HEK293 (cell line): ENCODE results near the gene ZER1.
A peak's percentile ranks its signal among the peaks of the same experiment; 100 is the strongest.

Experiments
- CTCF ChIA-PET: fragments of 350-600 bp; formaldehyde crosslinking; extraction: SDS; loops from one replicate; lab custom pipeline; 2021; ENCODE audit warnings: antibody characterized with exemption; lab: Yijun Ruan, JAX
- POLR2A ChIA-PET: fragments of 300-600 bp; formaldehyde crosslinking; extraction: SDS; loops from one replicate; lab custom pipeline; 2020; ENCODE audit warnings: antibody characterized with exemption, inconsistent platforms; lab: Yijun Ruan, JAX
- H3K27ac ChIP-seq: fragments of 200-500 bp; sonication (Bioruptor generic); 2 replicates; pipeline ENCODE4 v1.5.1; 2014; ENCODE audit warnings: low read depth, low read length, control low read depth, inconsistent platforms; ENCODE audit errors: extremely low read depth
- H3K36me3 ChIP-seq, 2 experiments: fragments of 200-500 bp in 1 of 2; sonication (Bioruptor generic) in 1 of 2; 1 replicate in 1 of 2; 2 replicates in 1 of 2; pipeline ENCODE4 v1.5.1; 2014 to 2017; ENCODE audit warnings: inconsistent platforms in 2 of 2, low read length in 2 of 2; ENCODE audit not compliant: control insufficient read depth in 2 of 2, insufficient read depth in 1 of 2
- H3K4me1 ChIP-seq: fragments of 200-500 bp; sonication (Bioruptor generic); 2 replicates; pipeline ENCODE4 v1.5.1; 2014; ENCODE audit warnings: mild to moderate bottlenecking, low read length, inconsistent platforms; ENCODE audit not compliant: control insufficient read depth, insufficient read depth
- H3K4me3 ChIP-seq: 2 replicates; pipeline ENCODE4 v1.5.1; 2011; ENCODE audit warnings: low read depth, mild to moderate bottlenecking, control low read depth, low read length, moderate library complexity
- H3K9me3 ChIP-seq: fragments of 200-500 bp; sonication (Bioruptor generic); 2 replicates; pipeline ENCODE4 v1.5.1; 2014; ENCODE audit warnings: low read depth, low read length, inconsistent platforms; ENCODE audit not compliant: control insufficient read depth, insufficient read depth
- CTCF ChIP-seq: fragments of 450-650 bp; formaldehyde crosslinking; IDR thresholded peaks from 2 replicates; pipeline ENCODE4 v1.5.1; 2016; ENCODE audit warnings: missing biosample characterization, missing genetic modification characterization
- GFI1B ChIP-seq: fragments of 450-650 bp; formaldehyde crosslinking; IDR thresholded peaks from 2 replicates; pipeline ENCODE4 v1.5.1; 2016; ENCODE audit warnings: missing biosample characterization, missing genetic modification characterization
- KLF16 ChIP-seq: fragments of 450-650 bp; formaldehyde crosslinking; IDR thresholded peaks from 2 replicates; pipeline ENCODE4 v1.5.1; 2017; ENCODE audit warnings: missing biosample characterization, missing genetic modification characterization
- MYNN ChIP-seq: fragments of 450-650 bp; formaldehyde crosslinking; IDR thresholded peaks from 2 replicates; pipeline ENCODE4 v1.5.1; 2016; ENCODE audit warnings: missing biosample characterization, missing genetic modification characterization, borderline replicate concordance
- ZBTB10 ChIP-seq: fragments of 450-650 bp; formaldehyde crosslinking; IDR thresholded peaks from 2 replicates; pipeline ENCODE4 v1.5.1; 2016; ENCODE audit warnings: missing biosample characterization, missing genetic modification characterization
- ZBTB26 ChIP-seq: fragments of 450-650 bp; formaldehyde crosslinking; optimal IDR thresholded peaks from 2 replicates; pipeline ENCODE3; 2016; ENCODE audit warnings: missing biosample characterization, mild to moderate bottlenecking, missing genetic modification characterization
- ZBTB44 ChIP-seq: fragments of 450-650 bp; IDR thresholded peaks from 2 replicates; pipeline ENCODE4 v1.5.1; 2018; ENCODE audit warnings: missing biosample characterization, mild to moderate bottlenecking, missing genetic modification characterization
- ZBTB48 ChIP-seq: fragments of 450-650 bp; formaldehyde crosslinking; IDR thresholded peaks from 2 replicates; pipeline ENCODE4 v1.5.1; 2016; ENCODE audit warnings: missing biosample characterization, missing genetic modification characterization
- ZBTB7A ChIP-seq: fragments of 450-650 bp; formaldehyde crosslinking; IDR thresholded peaks from 2 replicates; pipeline ENCODE4 v1.5.1; 2016; ENCODE audit warnings: low read depth, missing biosample characterization, missing genetic modification characterization
- ZFP69B ChIP-seq: fragments of 450-650 bp; formaldehyde crosslinking; IDR thresholded peaks from 2 replicates; pipeline ENCODE4 v1.5.1; 2016; ENCODE audit warnings: missing biosample characterization, missing genetic modification characterization
- ZNF16 ChIP-seq: fragments of 450-650 bp; formaldehyde crosslinking; IDR thresholded peaks from 2 replicates; pipeline ENCODE4 v1.5.1; 2016; ENCODE audit warnings: low read depth, missing biosample characterization, missing genetic modification characterization
- ZNF239 ChIP-seq: fragments of 450-650 bp; formaldehyde crosslinking; IDR thresholded peaks from 2 replicates; pipeline ENCODE4 v1.5.1; 2016; ENCODE audit warnings: missing biosample characterization, missing genetic modification characterization
- ZNF274 ChIP-seq, 2 experiments: fragments of 200-500 bp in 1 of 2; fragments of 450-650 bp in 1 of 2; sonication (Bioruptor generic) in 1 of 2; formaldehyde crosslinking in 1 of 2; IDR thresholded peaks; 2 replicates each; pipeline versions ENCODE4 v1.5.1 to v1.6.1; 2014 to 2016; ENCODE audit warnings: borderline replicate concordance in 1 of 2, inconsistent platforms in 1 of 2, low read length in 1 of 2, missing biosample characterization in 1 of 2, missing genetic modification characterization in 1 of 2
- ZNF335 ChIP-seq: fragments of 450-650 bp; formaldehyde crosslinking; conservative IDR thresholded peaks from 2 replicates; pipeline ENCODE4 v1.5.1; 2016; ENCODE audit warnings: missing biosample characterization, missing genetic modification characterization
- ZNF473 ChIP-seq: fragments of 450-650 bp; formaldehyde crosslinking; IDR thresholded peaks from 2 replicates; pipeline ENCODE4 v1.5.1; 2017; ENCODE audit warnings: missing biosample characterization, missing genetic modification characterization
- ZNF501 ChIP-seq: fragments of 450-650 bp; formaldehyde crosslinking; IDR thresholded peaks from 2 replicates; pipeline ENCODE4 v1.5.1; 2016; ENCODE audit warnings: missing biosample characterization, missing genetic modification characterization
- ZNF629 ChIP-seq: fragments of 450-650 bp; formaldehyde crosslinking; IDR thresholded peaks from 2 replicates; pipeline ENCODE4 v1.5.1; 2017; ENCODE audit warnings: missing biosample characterization, missing genetic modification characterization
- ZSCAN16 ChIP-seq: fragments of 450-650 bp; formaldehyde crosslinking; IDR thresholded peaks from 2 replicates; pipeline ENCODE4 v1.5.1; 2016; ENCODE audit warnings: missing biosample characterization, missing genetic modification characterization
- ZSCAN23 ChIP-seq: fragments of 450-650 bp; formaldehyde crosslinking; IDR thresholded peaks from 2 replicates; pipeline ENCODE4 v1.5.1; 2016; ENCODE audit warnings: missing biosample characterization, missing genetic modification characterization

ZER1 gene

GRCh38 chr9:128684325-128685199 lies 87.2 kb downstream of the ZER1 start (continued):
- TF ChIP-seq CTCF (tag by site-specific recombination) (no peak), ZNF629 (0 out of 2 replicates have a peak, but pooled peaks have one; percentile 29), KLF16 (peak; percentile 36; the same call in 1 of the 2 replicates), ZNF501 (tag by site-specific recombination) (0 out of 2 replicates have a peak, but pooled peaks have one; percentile 76), ZNF16 (no peak)

- ChIA-PET CTCF (no interaction called here), POLR2A (interaction anchor here (0.6 to 2.3 kb wide), 15 partner anchors 8 to 146 kb away, joined by 3 to 16 read pairs (median 7); partner anchors contain the start of genes DYNC2I2, ENDOG, PKN3 and SPOUT1)
- Histone ChIP-seq H3K4me3 (peak overlapping the region; percentile 65), H3K9me3 (no peaks in the 10 kb centered on the region), H3K36me3 (no peaks in the 10 kb centered on the region; a peak in 1 of 3 replicates), H3K27ac (peak overlapping the region; percentile 78), H3K4me1 (no peaks in the 10 kb centered on the region)
- no peak for TF ChIP-seq ZBTB26 (tag by site-specific recombination)
- peak; percentile 6; the same call in 1 of the 2 replicates for TF ChIP-seq GFI1B
- peak; percentile 84; the same call in 1 of the 2 replicates for TF ChIP-seq ZBTB10
- 0 out of 2 replicates have a peak, but pooled peaks have one; percentile 36 for TF ChIP-seq ZNF335 (tag by site-specific recombination)
- peak; percentile 89 for TF ChIP-seq ZBTB48
These were observed 87.7 kb downstream of the ZER1 start for GRCh38 chr9:128684065-128684324.

- ChIA-PET CTCF (no interaction called here), POLR2A (interaction anchor here (0.6 to 2.3 kb wide), 15 partner anchors 7 to 146 kb away, joined by 3 to 16 read pairs (median 7); partner anchors contain the start of genes DYNC2I2, ENDOG, PKN3 and SPOUT1)
- H3K4me3 ChIP-seq: peak overlapping the region; percentile 65
- H3K4me1 ChIP-seq: no peaks in the 10 kb centered on the region
- H3K36me3 ChIP-seq: no peaks in the 10 kb centered on the region; a peak in 1 of 3 replicates
- H3K27ac ChIP-seq: peak overlapping the region; percentile 78
- H3K9me3 ChIP-seq: no peaks in the 10 kb centered on the region
- TF ChIP-seq ZBTB48: peak; percentile 99
- TF ChIP-seq ZNF473 (tag by site-specific recombination): no peak
- no peak for TF ChIP-seq ZBTB44 (tag by site-specific recombination)
- TF ChIP-seq GFI1B: no peak; the same call in 1 of the 2 replicates
- no peak for TF ChIP-seq ZSCAN23 (tag by site-specific recombination)
- no peak for TF ChIP-seq ZBTB26 (tag by site-specific recombination)
- TF ChIP-seq ZNF274 (IDR thresholded peaks at IDR 0.05; ENCODE audit: low read length): no peak
- no peak for TF ChIP-seq ZNF274 (tag by site-specific recombination; IDR thresholded peaks at IDR 0.05; ENCODE audit: borderline replicate concordance)
- TF ChIP-seq ZSCAN16 (tag by site-specific recombination): no peak
- no peak for TF ChIP-seq ZNF239 (tag by site-specific recombination)
- TF ChIP-seq ZFP69B: no peak
- TF ChIP-seq MYNN: no peak
- no peak for TF ChIP-seq ZBTB7A (tag by site-specific recombination)
These were observed 88.2 kb downstream of the ZER1 start for GRCh38 chr9:128683340-128684064.
